ENCODE data around the gene DNAJB7. TPM values are rescaled to one million over a fixed set of nuclear protein-coding genes. Genes with fewer than 3 reads are reported as not detected.

The DNAJB7 gene
- total and polyA plus RNA-seq, 2 of the 13 experiments (the other 11 are each of a cell fraction or from before 2014, with no cell fraction given): not detected

DNA sequence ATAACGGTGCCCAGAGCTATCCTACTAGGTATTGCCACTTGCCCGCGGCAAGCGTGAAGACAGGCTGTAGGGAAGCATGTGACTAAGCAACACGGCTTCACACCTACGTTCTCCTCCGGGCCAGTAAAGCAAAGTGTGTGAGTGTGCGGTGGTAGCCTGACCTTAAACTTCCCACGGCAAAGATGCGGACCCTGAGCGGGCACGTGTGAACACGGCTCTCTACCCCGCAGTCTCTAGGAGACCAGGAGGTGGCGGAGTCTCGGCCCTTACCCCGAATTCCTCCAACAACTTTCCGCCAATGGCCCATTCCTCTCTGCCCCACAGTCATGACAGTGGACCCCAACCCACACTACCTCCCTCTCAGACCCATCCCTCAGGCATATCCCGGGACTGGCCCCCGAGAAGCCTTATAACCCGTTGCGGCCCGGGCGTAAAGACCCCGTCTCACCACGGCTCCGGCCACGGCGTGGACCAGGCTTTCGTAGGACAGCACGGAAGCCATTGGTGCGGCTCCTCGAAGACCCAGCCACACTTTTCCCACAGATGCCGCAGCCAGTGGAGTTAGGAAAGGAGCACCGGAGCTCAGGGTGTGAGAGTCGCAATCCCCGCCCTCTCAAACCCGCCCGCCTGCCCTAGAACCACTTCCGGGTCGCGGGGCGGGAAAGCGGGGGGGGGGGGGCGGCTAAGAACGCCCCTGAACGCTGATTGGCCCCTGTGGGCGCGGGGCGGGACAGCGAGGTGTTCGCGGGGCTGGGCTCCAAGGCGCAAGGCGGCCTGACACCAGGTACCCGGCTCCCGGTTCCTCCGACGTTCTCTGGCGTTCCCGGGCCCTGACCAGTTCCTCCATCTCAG is 42.9 kb downstream of the DNAJB7 start, which contains the start of gene SLC25A17 (continued):
- TF ChIP-seq ZFP82 (CRISPR knock-in tag; IDR thresholded peaks at IDR 0.05; ENCODE audit: borderline replicate concordance) (no peak), TRIM24 (CRISPR knock-in tag; IDR thresholded peaks at IDR 0.05) (no peak), GTF3A (CRISPR knock-in tag; conservative IDR thresholded peaks at IDR 0.05) (no peak), REPIN1 (CRISPR knock-in tag; IDR thresholded peaks at IDR 0.05; ENCODE audit: borderline replicate concordance, low read depth) (peak; percentile 54; the same call in 1 of the 2 replicates), RBFOX2 (IDR thresholded peaks at IDR 0.05; ENCODE audit: low read depth, low read length) (peak; percentile 57), ZNF607 (CRISPR knock-in tag; IDR thresholded peaks at IDR 0.05; ENCODE audit: borderline replicate concordance) (no peak), KMT2A (CRISPR knock-in tag; IDR thresholded peaks at IDR 0.05) (peak; percentile 71; the same call in 1 of the 2 replicates), ZHX2 (IDR thresholded peaks at IDR 0.05; ENCODE audit: low read depth) (no peak; the same call in 1 of the 2 replicates), ZHX2 (CRISPR knock-in tag; IDR thresholded peaks at IDR 0.05; ENCODE audit: borderline replicate concordance) (no peak), DPF2 (CRISPR knock-in tag; IDR thresholded peaks at IDR 0.05; ENCODE audit: borderline replicate concordance, low read depth) (no peak), NFE2 (CRISPR knock-in tag; IDR thresholded peaks at IDR 0.05) (no peak), LRRFIP1 (CRISPR knock-in tag; conservative IDR thresholded peaks at IDR 0.05) (no peak), ZNF878 (CRISPR knock-in tag; IDR thresholded peaks at IDR 0.05) (no peak), ZNF776 (CRISPR knock-in tag; IDR thresholded peaks at IDR 0.05) (peak; percentile 51; the same call in 1 of the 2 replicates)
- TF ChIP-seq, protein P1, sequence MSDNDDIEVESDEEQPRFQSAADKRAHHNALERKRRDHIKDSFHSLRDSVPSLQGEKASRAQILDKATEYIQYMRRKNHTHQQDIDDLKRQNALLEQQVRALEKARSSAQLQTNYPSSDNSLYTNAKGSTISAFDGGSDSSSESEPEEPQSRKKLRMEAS (IDR thresholded peaks at IDR 0.05): peak; percentile 64
- TF ChIP-seq, protein P2, sequence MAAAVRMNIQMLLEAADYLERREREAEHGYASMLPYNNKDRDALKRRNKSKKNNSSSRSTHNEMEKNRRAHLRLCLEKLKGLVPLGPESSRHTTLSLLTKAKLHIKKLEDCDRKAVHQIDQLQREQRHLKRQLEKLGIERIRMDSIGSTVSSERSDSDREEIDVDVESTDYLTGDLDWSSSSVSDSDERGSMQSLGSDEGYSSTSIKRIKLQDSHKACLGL (CRISPR knock-in tag; IDR thresholded peaks at IDR 0.05): peak; percentile 80; the same call in 1 of the 2 replicates

Measured in HepG2 (cell line).